Measurements from ENCODE around the gene HIF1A.

- TF ChIP-seq POLR2A (IDR thresholded peaks at IDR 0.05) (no peak), CTCF (IDR thresholded peaks at IDR 0.05) (no peak)
These were observed 39.5 kb upstream of the HIF1A start for GRCh38 chr14:61655777-61656176.

All from heart left ventricle (tissue), 13 donors.